K562 (cell line): ENCODE measurements around the gene NFATC3. TPM values are rescaled to one million over a fixed set of nuclear protein-coding genes. Genes with fewer than 3 reads are reported as not detected.

ENCODE experiments used
- ATAC-seq: fragments of 200-7000 bp; cut with Tn5 transposase; 3 replicates; pipeline ENCODE4 v1.9.1; 2020; ENCODE audit warnings: moderate library complexity
- BruUV-seq: library from RNA; stranded (reverse); fragments of 400-500 nt; replicated peaks from 2 replicates; lab custom pipeline; 2021; lab: Mats Ljungman, UMichigan
- CTCF ChIA-PET: fragments of 300-600 bp; formaldehyde crosslinking; extraction: SDS; loops from one replicate; lab custom pipeline; 2021; ENCODE audit warnings: low intra/inter-chr PET ratio; lab: Yijun Ruan, JAX
- POLR2A ChIA-PET: fragments of 300-600, 350-650 bp; sonication (Branson Sonifier 250); formaldehyde crosslinking; extraction: SDS; loops from one replicate; lab custom pipeline; 2021; ENCODE audit warnings: antibody characterized with exemption, inconsistent platforms; lab: Yijun Ruan, JAX
- DNase-seq, 4 experiments: peaks; one replicate each; pipeline versions ENCODE4 v3.0.0 to v3.0.0-alpha.2; 2011 to 2018; ENCODE audit warnings: low spot score in 3 of 4, mixed read lengths in 3 of 4; ENCODE audit errors: extremely low read depth in 1 of 4
- FAIRE-seq: peaks from 2 replicates; lab custom pipeline; 2011; peaks lifted over from hg19 to GRCh38; lab: Jason Lieb, UNC
- H2AFZ ChIP-seq: 2 replicates; pipeline ENCODE4 v1.6.0; 2011; ENCODE audit warnings: low read depth, low read length, control low read depth, inconsistent platforms
- H3K27ac ChIP-seq: fragments of 200-600 bp; 3 replicates; pipeline ENCODE4 v1.8.0; 2011; ENCODE audit warnings: low read depth, mild to moderate bottlenecking, control low read depth, inconsistent platforms, low read length, moderate library complexity, mixed read lengths; ENCODE audit errors: extremely low read depth
- H3K27me3 ChIP-seq, 2 experiments: fragments of 300-600 bp in 1 of 2; 2 replicates in 1 of 2; 3 replicates in 1 of 2; pipeline versions ENCODE4 v1.6.0 to v1.8.0; 2011; ENCODE audit warnings: inconsistent platforms in 2 of 2, low read length in 2 of 2, mild to moderate bottlenecking in 1 of 2, mixed read lengths in 1 of 2, moderate library complexity in 1 of 2; ENCODE audit not compliant: control insufficient read depth in 2 of 2, insufficient read depth in 2 of 2
- H3K36me3 ChIP-seq: fragments of 300-600 bp; 3 replicates; pipeline ENCODE4 v1.8.0; 2011; ENCODE audit warnings: mild to moderate bottlenecking, low read length, inconsistent platforms; ENCODE audit not compliant: control insufficient read depth, insufficient read depth
- H3K4me1 ChIP-seq, 2 experiments: fragments of 200-600 bp in 1 of 2; replicated peaks in 1 of 2; 2 replicates in 1 of 2; 3 replicates in 1 of 2; pipeline versions ENCODE4 v1.5.1 to v1.8.0; 2011; ENCODE audit warnings: inconsistent platforms in 2 of 2, low read length in 2 of 2, mild to moderate bottlenecking in 1 of 2, mixed read lengths in 1 of 2, moderate library complexity in 1 of 2; ENCODE audit not compliant: control insufficient read depth in 2 of 2, insufficient read depth in 2 of 2
- H3K4me2 ChIP-seq: 2 replicates; pipeline ENCODE4 v1.6.1; 2011; ENCODE audit warnings: low read length, control low read depth, inconsistent platforms, mixed read lengths; ENCODE audit not compliant: insufficient read depth
- H3K4me3 ChIP-seq: fragments of 200-600 bp; sonication (generic), shearing (Covaris generic); 2 replicates; pipeline ENCODE4 v1.5.1; 2016; ENCODE audit warnings: control low read depth, inconsistent platforms
- H3K79me2 ChIP-seq: fragments of 200-600 bp; 3 replicates; pipeline ENCODE4 v1.8.0; 2011; ENCODE audit warnings: low read length, inconsistent platforms; ENCODE audit not compliant: control insufficient read depth, insufficient read depth
- H3K9ac ChIP-seq, 2 experiments: 2 replicates each; pipeline versions ENCODE4 v1.6.0 to v1.6.1; 2011; ENCODE audit warnings: low read depth in 2 of 2, low read length in 2 of 2, control low read depth in 1 of 2, inconsistent platforms in 1 of 2, mild to moderate bottlenecking in 1 of 2, mixed read lengths in 1 of 2; ENCODE audit not compliant: insufficient read depth in 1 of 2
- H3K9me1 ChIP-seq: one replicate; pipeline ENCODE4 v1.6.0; 2011; ENCODE audit warnings: inconsistent platforms, mild to moderate bottlenecking, low read length, moderate library complexity; ENCODE audit not compliant: control insufficient read depth, insufficient read depth
- H3K9me3 ChIP-seq: replicated peaks from 2 replicates; pipeline ENCODE4 v1.5.1; 2011; ENCODE audit warnings: low read depth, low read length, inconsistent platforms; ENCODE audit not compliant: control insufficient read depth, insufficient read depth
- H4K20me1 ChIP-seq: replicated peaks from 2 replicates; pipeline ENCODE4 v1.6.1; 2011; ENCODE audit warnings: low read length, inconsistent platforms, mixed read lengths; ENCODE audit not compliant: control insufficient read depth, insufficient read depth
- BRF1 ChIP-seq: IDR thresholded peaks from 3 replicates; pipeline ENCODE4 v1.6.1; 2011; ENCODE audit warnings: borderline replicate concordance, mild to moderate bottlenecking; ENCODE audit not compliant: insufficient read length; ENCODE audit errors: extremely low read depth
- CBX1 ChIP-seq: sonication (generic); IDR thresholded peaks from 2 replicates; pipeline ENCODE4 v1.6.1; 2016; ENCODE audit warnings: antibody characterized with exemption, low read depth, mild to moderate bottlenecking
- GABPA ChIP-seq: fragments of 200-800 bp; sonication (Bioruptor generic); conservative IDR thresholded peaks from 2 replicates; pipeline ENCODE4 v1.6.1; 2016; ENCODE audit warnings: low read depth, missing genetic modification characterization, missing compliant biosample characterization
- HES1 ChIP-seq: fragments of 450-650 bp; IDR thresholded peaks from 2 replicates; pipeline ENCODE4 v1.6.1; 2016; ENCODE audit warnings: low read depth, mild to moderate bottlenecking, moderate library complexity
- HNRNPL ChIP-seq: fragments of 200-400 bp; formaldehyde crosslinking; IDR thresholded peaks from 2 replicates; pipeline ENCODE4 v1.6.1; 2017; ENCODE audit warnings: low read depth, mild to moderate bottlenecking, low read length
- JUND ChIP-seq, 2 experiments: IDR thresholded peaks; 2 replicates in 1 of 2; 3 replicates in 1 of 2; pipeline ENCODE4 v1.6.1; 2011; ENCODE audit warnings: borderline replicate concordance in 2 of 2, low read depth in 2 of 2, low read length in 2 of 2, improper control_type of control experiment in 1 of 2, missing biosample characterization in 1 of 2, missing genetic modification characterization in 1 of 2, missing genetic modification reagents in 1 of 2
- KHSRP ChIP-seq: fragments of 450-650 bp; IDR thresholded peaks from 2 replicates; pipeline ENCODE4 v1.6.1; 2017
- MAFF ChIP-seq: IDR thresholded peaks from 2 replicates; pipeline ENCODE4 v1.6.1; 2012; ENCODE audit warnings: low read length, improper control_type of control experiment
- NEUROD1 ChIP-seq: fragments of 150-350 bp; IDR thresholded peaks from 2 replicates; pipeline ENCODE4 v1.6.1; 2014; ENCODE audit warnings: borderline replicate concordance, low read length, low read depth; ENCODE audit not compliant: partially characterized antibody
- RCOR1 ChIP-seq, 2 experiments: IDR thresholded peaks; 2 replicates each; pipeline ENCODE4 v1.6.1; 2012; ENCODE audit warnings: low read depth in 2 of 2, low read length in 2 of 2, borderline replicate concordance in 1 of 2, improper control_type of control experiment in 1 of 2
- TAF1 ChIP-seq: IDR thresholded peaks from 2 replicates; pipeline ENCODE4 v1.6.1; 2011; ENCODE audit warnings: mild to moderate bottlenecking, low read length, moderate library complexity; ENCODE audit not compliant: insufficient read depth, control insufficient read depth, severe bottlenecking; ENCODE audit errors: extremely low read depth
- TEAD2 ChIP-seq: fragments of 450-650 bp; IDR thresholded peaks from 2 replicates; pipeline ENCODE4 v1.6.1; 2016; ENCODE audit warnings: missing genetic modification characterization, control low read depth, missing compliant biosample characterization
- THAP12 ChIP-seq: fragments of 250-450 bp; sonication (Bioruptor Pico); IDR thresholded peaks from 2 replicates; pipeline ENCODE4 v1.9.0; 2021; ENCODE audit warnings: mild to moderate bottlenecking, inconsistent platforms
- THAP7 ChIP-seq: fragments of 250-450 bp; sonication (Bioruptor Pico); IDR thresholded peaks from 2 replicates; pipeline ENCODE4 v1.5.0; 2021
- ZKSCAN3 ChIP-seq: fragments of 250-450 bp; sonication (Bioruptor Pico); IDR thresholded peaks from 2 replicates; pipeline ENCODE4 v1.4.0; 2020
- ZNF239 ChIP-seq: fragments of 250-450 bp; sonication (Bioruptor Pico); IDR thresholded peaks from 2 replicates; pipeline ENCODE4 v1.4.0; 2020; ENCODE audit warnings: mild to moderate bottlenecking
- ZNF3 ChIP-seq: fragments of 250-450 bp; sonication (Bioruptor Pico); IDR thresholded peaks from 2 replicates; pipeline ENCODE4 v1.5.0; 2021; ENCODE audit warnings: mild to moderate bottlenecking, moderate library complexity
- WGBS: fragments of 100-300 bp; shearing (Covaris generic); methylation state at CpG from one replicate; pipeline ENCODE4 v1.1.6; 2016; ENCODE audit warnings: low coverage, mixed read lengths; ENCODE audit not compliant: insufficient coverage; ENCODE audit errors: missing lambda C conversion rate; 5-methylcytosine and 5-hydroxymethylcytosine counted together
- in situ Hi-C: fragments of 300-500 bp; cut with MboI; formaldehyde crosslinking; loops from 4 replicates; pipeline ENCODE4 v1.15.0; 2018; ENCODE audit warnings: inconsistent platforms, mixed read lengths
- intact Hi-C: fragments of 100-400 bp; cut with micrococcal nuclease; formaldehyde crosslinking; loops from 2 replicates; pipeline ENCODE4 v1.14.2; 2022
- polyA plus RNA-seq, 8 experiments: library from polyadenylated mRNA; depleted of rRNA in 4 of 8; stranded (reverse) in 5 of 8; unstranded in 3 of 8; fragments of >200 nt; fragmentation: Nextera tagmentation in 2 of 8; fragmentation: Illumina TruSeq in 1 of 8; extraction: Ambion mirVana in 2 of 8; extraction: Trizol in 1 of 8; gene quantifications; 2 replicates each; pipeline versions ENCODE4 v1.2.1 to v1.2.3, GENCODE V29; 2011 to 2014; ENCODE audit warnings: inconsistent platforms in 1 of 8, missing spikeins in 1 of 8
- total RNA-seq, 7 experiments: library from RNA; depleted of rRNA in 6 of 7; stranded (reverse); fragments of >200 nt in 6 of 7; fragmentation: Illumina TruSeq in 2 of 7; extraction: Trizol in 2 of 7; gene quantifications; 2 replicates each; pipeline versions ENCODE4 v1.2.1 to v1.2.3, GENCODE V29; 2011 to 2021; ENCODE audit warnings: low replicate concordance in 1 of 7

The NFATC3 gene
- total and polyA plus RNA-seq, 9 of the 15 experiments (the other 6 are each of a cell fraction or from before 2014, with no cell fraction given), result 15.7 to 98.4 (median 59.4) TPM

GRCh38 chr16:68072038-68072695, 13.0 kb upstream of the NFATC3 start:
- BruUV-seq, result no TSS peak
- Histone ChIP-seq H3K4me2 (peak overlapping the region; percentile 35; the same call in 1 of the 2 replicates), H3K4me3 (no peak overlapping the region), H3K36me3 (peaks cover 82% of the 10 kb centered on the region; the same call in 2 of the 3 replicates), H3K9me1 (no peaks in the 10 kb centered on the region), H2AFZ (no peak overlapping the region), H3K4me1 (peaks cover 9% of the 10 kb centered on the region in 2 experiments; a peak in 4 of 5 replicates), H4K20me1 (no peaks in the 10 kb centered on the region), H3K9ac (peak overlapping the region in 1 of 2 experiments; percentile 11; a peak in 2 of 4 replicates), H3K27ac (no peak overlapping the region; the same call in 2 of the 3 replicates), H3K9me3 (no peaks in the 10 kb centered on the region), H3K27me3 (no peaks in the 10 kb centered on the region), H3K79me2 (no peaks in the 10 kb centered on the region)
- ATAC-seq (peak; percentile 95), FAIRE-seq (peak; percentile 98), DNase-seq (peak; percentile 23 to 77 (median 50))
- in situ Hi-C loops (loop anchor here (10.0 kb wide), 1 partner anchor 153 kb away; no protein-coding TSS in a partner anchor), intact Hi-C loops (loop anchor here (1.0 kb wide), 1 partner anchor 157 kb away; no protein-coding TSS in a partner anchor)
- ChIA-PET POLR2A (interaction anchor here (1.0 to 5.3 kb wide), 4 partner anchors 8 to 30 kb away, joined by 4 to 33 read pairs (median 4); partner anchors contain the start of gene NFATC3), CTCF (interaction anchor here (0.7 kb wide), 1 partner anchor 157 kb away, joined by 3 read pairs; no protein-coding TSS in a partner anchor)
- 38% methylated on average over 7 of the region's 9 CpGs for WGBS
- TF ChIP-seq THAP12 (CRISPR knock-in tag) (no peak), ZKSCAN3 (CRISPR knock-in tag) (no peak), HNRNPL (no peak), CBX1 (no peak), KHSRP (no peak), TAF1 (no peak), ZNF239 (CRISPR knock-in tag) (no peak), JUND (IDR thresholded peaks at IDR 0.05; ENCODE audit: borderline replicate concordance, low read depth, low read length) (peak; percentile 46; the same call in 1 of the 2 replicates), JUND (tag; IDR thresholded peaks at IDR 0.05; ENCODE audit: borderline replicate concordance, low read depth, low read length) (no peak), HES1 (no peak), NEUROD1 (no peak), BRF1 (no peak), TEAD2 (tag) (no peak), THAP7 (CRISPR knock-in tag) (no peak), MAFF (peak; percentile 23; the same call in 1 of the 2 replicates), GABPA (tag) (no peak), RCOR1 (IDR thresholded peaks at IDR 0.05; ENCODE audit: borderline replicate concordance in 1 of 2, low read depth in 2 of 2, low read length in 2 of 2) (peak in 1 of 2 experiments; percentile 40; a peak in 1 of 4 replicates), ZNF3 (CRISPR knock-in tag) (no peak)
